HepG2 (cell line): ENCODE data around the gene IKZF2. TPM values are rescaled to one million over a fixed set of nuclear protein-coding genes. Genes with fewer than 3 reads are reported as not detected.

Experiments used
- ATAC-seq: fragments of 200-7000 bp; cut with Tn5 transposase; 3 replicates; pipeline ENCODE4 v1.9.1; 2020; ENCODE audit warnings: mild to moderate bottlenecking, moderate library complexity
- BruUV-seq: library from RNA; stranded (reverse); fragments of 400-500 nt; replicated peaks from 2 replicates; lab custom pipeline; 2021; lab: Mats Ljungman, UMichigan
- CTCF ChIA-PET: fragments of 300-600 bp; formaldehyde crosslinking; extraction: SDS; loops from one replicate; lab custom pipeline; 2021; ENCODE audit warnings: low total read pairs, inconsistent platforms, low intra/inter-chr PET ratio; lab: Yijun Ruan, JAX
- POLR2A ChIA-PET: fragments of 350-600 bp; sonication (Branson Sonifier 250); formaldehyde crosslinking; loops from one replicate; lab custom pipeline; 2020; ENCODE audit warnings: antibody characterized with exemption, inconsistent platforms; lab: Yijun Ruan, JAX
- DNase-seq: peaks from one replicate; pipeline ENCODE4 v3.0.0-alpha.2; 2015; ENCODE audit warnings: low spot score
- FAIRE-seq: peaks from 3 replicates; lab custom pipeline; 2011; peaks lifted over from hg19 to GRCh38; lab: Jason Lieb, UNC
- H2AFZ ChIP-seq: one replicate; pipeline ENCODE4 v1.6.1; 2011; ENCODE audit warnings: low read length, inconsistent platforms
- H3K27ac ChIP-seq: fragments of 300-600 bp; 3 replicates; pipeline ENCODE4 v1.8.0; 2011; ENCODE audit warnings: mixed run types, mild to moderate bottlenecking, mixed read lengths, low read length, inconsistent platforms; ENCODE audit not compliant: insufficient read depth; ENCODE audit errors: extremely low read length
- H3K27me3 ChIP-seq, 2 experiments: fragments of 200-600 bp in 1 of 2; 2 replicates in 1 of 2; 3 replicates in 1 of 2; pipeline versions ENCODE4 v1.6.0 to v1.8.0; 2011; ENCODE audit warnings: low read length in 2 of 2, mild to moderate bottlenecking in 2 of 2, moderate library complexity in 2 of 2, inconsistent platforms in 1 of 2; ENCODE audit not compliant: insufficient read depth in 2 of 2, control insufficient read depth in 1 of 2
- H3K36me3 ChIP-seq, 2 experiments: fragments of 200-600 bp in 1 of 2; replicated peaks in 1 of 2; 2 replicates in 1 of 2; 3 replicates in 1 of 2; pipeline versions ENCODE4 v1.5.1 to v1.8.0; 2011; ENCODE audit warnings: low read length in 2 of 2, inconsistent platforms in 1 of 2; ENCODE audit not compliant: insufficient read depth in 2 of 2, control insufficient read depth in 1 of 2
- H3K4me1 ChIP-seq: 2 replicates; pipeline ENCODE4 v1.5.1; 2012; ENCODE audit warnings: low read length, inconsistent platforms; ENCODE audit not compliant: insufficient read depth
- H3K4me2 ChIP-seq: 2 replicates; pipeline ENCODE4 v1.6.0; 2011; ENCODE audit warnings: low read depth, low read length, inconsistent platforms
- H3K4me3 ChIP-seq, 3 experiments: fragments of 200-600 bp in 1 of 3; sonication (generic), shearing (Covaris generic) in 1 of 3; replicated peaks in 1 of 3; 2 replicates each; pipeline ENCODE4 v1.5.1; 2011 to 2016; ENCODE audit warnings: low read length in 3 of 3, inconsistent platforms in 2 of 3, low read depth in 2 of 3, mild to moderate bottlenecking in 2 of 3, control low read depth in 1 of 3, mixed read lengths in 1 of 3; ENCODE audit not compliant: insufficient read depth in 1 of 3
- H3K79me2 ChIP-seq: one replicate; pipeline ENCODE4 v1.6.1; 2011; ENCODE audit warnings: low read length, inconsistent platforms; ENCODE audit not compliant: insufficient read depth
- H3K9ac ChIP-seq: 2 replicates; pipeline ENCODE4 v1.6.0; 2011; ENCODE audit warnings: mild to moderate bottlenecking, low read depth, low read length, inconsistent platforms; ENCODE audit not compliant: insufficient read depth
- H3K9me3 ChIP-seq: 2 replicates; pipeline ENCODE4 v1.5.1; 2012; ENCODE audit warnings: mild to moderate bottlenecking, low read length
- H4K20me1 ChIP-seq: 2 replicates; pipeline ENCODE4 v1.6.0; 2011; ENCODE audit warnings: inconsistent platforms, mild to moderate bottlenecking, low read length, moderate library complexity; ENCODE audit not compliant: insufficient read depth
- CENPT ChIP-seq: sonication (generic); formaldehyde crosslinking; IDR thresholded peaks from 2 replicates; pipeline ENCODE4 v1.8.0; 2022; ENCODE audit warnings: low read depth, mild to moderate bottlenecking, moderate library complexity, missing genetic modification reagents
- LCORL ChIP-seq, 2 experiments: fragments of 450-650 bp in 1 of 2; sonication (generic) in 1 of 2; formaldehyde crosslinking in 1 of 2; IDR thresholded peaks; 2 replicates each; pipeline versions ENCODE4 v1.5.0 to v1.6.1; 2017 to 2020; ENCODE audit warnings: antibody characterized with exemption in 1 of 2, missing genetic modification reagents in 1 of 2
- ZKSCAN1 ChIP-seq: fragments of 150-350 bp; IDR thresholded peaks from 2 replicates; pipeline ENCODE4 v1.6.1; 2014; ENCODE audit warnings: low read length
- ZNF431 ChIP-seq: sonication (generic); formaldehyde crosslinking; IDR thresholded peaks from 2 replicates; pipeline ENCODE4 v1.9.0; 2022; ENCODE audit warnings: missing genetic modification reagents, low read depth, mild to moderate bottlenecking, borderline replicate concordance
- ZNF891 ChIP-seq: sonication (generic); formaldehyde crosslinking; IDR thresholded peaks from 2 replicates; pipeline ENCODE4 v1.5.0; 2020; ENCODE audit warnings: mild to moderate bottlenecking, missing genetic modification reagents
- WGBS: methylation state at CpG from one replicate; pipeline ENCODE4 v1.1.6; 2017; ENCODE audit warnings: low lambda C conversion rate; 5-methylcytosine and 5-hydroxymethylcytosine counted together
- in situ Hi-C: cut with HindIII; loops from 2 replicates; pipeline ENCODE4 v1.10.0; 2017; ENCODE audit warnings: low pct_unique_long_range_greater_than_20kb; ENCODE audit not compliant: extremely low pct_ligation_motif_present
- intact Hi-C: fragments of 100-400 bp; cut with micrococcal nuclease; formaldehyde crosslinking; loops from one replicate; pipeline ENCODE4 v1.10.0; 2022; ENCODE audit not compliant: unreplicated experiment
- polyA plus RNA-seq, 8 experiments: library from polyadenylated mRNA; depleted of rRNA in 3 of 8; stranded (reverse) in 7 of 8; unstranded in 1 of 8; fragments of >200 nt; fragmentation: Illumina TruSeq in 4 of 8; extraction: Trizol in 4 of 8; gene quantifications; 2 replicates each; pipeline versions ENCODE4 v1.2.1 to v1.2.3, GENCODE V29; 2011 to 2016; ENCODE audit warnings: low read depth in 4 of 8, missing spikeins in 1 of 8, mixed read lengths in 1 of 8; ENCODE audit not compliant: insufficient read depth in 1 of 8
- total RNA-seq, 5 experiments: library from RNA; depleted of rRNA; stranded (reverse); fragments of >200 nt; fragmentation: Illumina TruSeq; extraction: Trizol; gene quantifications; 2 replicates each; pipeline ENCODE4 v1.2.3, GENCODE V29; 2016; ENCODE audit warnings: low read depth in 1 of 5
- TF ChIP-seq, protein P1 (sequence below): sonication (generic); formaldehyde crosslinking; IDR thresholded peaks from 2 replicates; pipeline ENCODE4 v1.5.0; 2020; ENCODE audit warnings: mild to moderate bottlenecking, missing genetic modification reagents

The IKZF2 gene
- total and polyA plus RNA-seq, 2 of the 13 experiments (the other 11 are each of a cell fraction or from before 2014, with no cell fraction given), result 0.18 to 0.86 TPM

DNA sequence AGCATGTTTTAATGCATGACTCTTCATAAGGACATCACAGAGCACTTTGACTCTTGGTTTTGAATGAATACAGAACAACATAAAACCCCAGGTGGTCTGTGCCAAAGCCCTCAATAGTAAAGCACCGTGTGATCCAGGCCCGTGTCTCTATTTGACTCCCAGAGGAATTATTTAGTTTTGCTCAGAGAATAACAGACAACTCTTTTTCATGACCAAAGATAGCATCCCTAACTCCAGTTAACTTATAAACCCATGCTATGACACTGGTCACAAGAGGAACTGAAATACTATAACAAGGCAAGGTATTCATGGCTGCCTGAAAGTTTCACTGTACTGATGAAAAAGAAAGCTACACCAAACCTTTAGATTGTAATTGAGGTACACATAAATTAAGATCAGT lies 128.4 kb downstream of the IKZF2 start:
- Histone ChIP-seq H3K4me3 (no peak overlapping the region), H2AFZ (no peak overlapping the region), H3K79me2 (no peaks in the 10 kb centered on the region), H3K9me3 (no peaks in the 10 kb centered on the region), H3K36me3 (no peaks in the 10 kb centered on the region), H3K4me1 (no peaks in the 10 kb centered on the region), H3K27ac (no peak overlapping the region), H3K27me3 (no peaks in the 10 kb centered on the region), H3K4me2 (no peak overlapping the region), H4K20me1 (no peaks in the 10 kb centered on the region), H3K9ac (no peak overlapping the region)
- CTCF ChIA-PET, result no interaction called here
- BruUV-seq, result no TSS peak
- ATAC-seq (no peak), DNase-seq (no peak), FAIRE-seq (no peak)
- WGBS, result 0% methylated on average over 2 of the region's 2 CpGs
- intact Hi-C loops, result no loop called here
- POLR2A ChIA-PET, result no interaction called here
- TF ChIP-seq LCORL (IDR thresholded peaks at IDR 0.05) (no peak), LCORL (CRISPR knock-in tag; IDR thresholded peaks at IDR 0.05) (no peak), ZKSCAN1 (no peak), ZNF431 (CRISPR knock-in tag) (no peak), CENPT (CRISPR knock-in tag) (no peak), ZNF891 (CRISPR knock-in tag) (no peak)
- TF ChIP-seq, protein P1, sequence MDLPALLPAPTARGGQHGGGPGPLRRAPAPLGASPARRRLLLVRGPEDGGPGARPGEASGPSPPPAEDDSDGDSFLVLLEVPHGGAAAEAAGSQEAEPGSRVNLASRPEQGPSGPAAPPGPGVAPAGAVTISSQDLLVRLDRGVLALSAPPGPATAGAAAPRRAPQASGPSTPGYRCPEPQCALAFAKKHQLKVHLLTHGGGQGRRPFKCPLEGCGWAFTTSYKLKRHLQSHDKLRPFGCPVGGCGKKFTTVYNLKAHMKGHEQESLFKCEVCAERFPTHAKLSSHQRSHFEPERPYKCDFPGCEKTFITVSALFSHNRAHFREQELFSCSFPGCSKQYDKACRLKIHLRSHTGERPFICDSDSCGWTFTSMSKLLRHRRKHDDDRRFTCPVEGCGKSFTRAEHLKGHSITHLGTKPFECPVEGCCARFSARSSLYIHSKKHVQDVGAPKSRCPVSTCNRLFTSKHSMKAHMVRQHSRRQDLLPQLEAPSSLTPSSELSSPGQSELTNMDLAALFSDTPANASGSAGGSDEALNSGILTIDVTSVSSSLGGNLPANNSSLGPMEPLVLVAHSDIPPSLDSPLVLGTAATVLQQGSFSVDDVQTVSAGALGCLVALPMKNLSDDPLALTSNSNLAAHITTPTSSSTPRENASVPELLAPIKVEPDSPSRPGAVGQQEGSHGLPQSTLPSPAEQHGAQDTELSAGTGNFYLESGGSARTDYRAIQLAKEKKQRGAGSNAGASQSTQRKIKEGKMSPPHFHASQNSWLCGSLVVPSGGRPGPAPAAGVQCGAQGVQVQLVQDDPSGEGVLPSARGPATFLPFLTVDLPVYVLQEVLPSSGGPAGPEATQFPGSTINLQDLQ (CRISPR knock-in tag), result no peak
- in situ Hi-C loops, result no loop called here
